Measurements from ENCODE around the gene BCL7B.
"Not testable (repeated sequence)": the region's sequence is repeated elsewhere in the genome, so short reads cannot be mapped to it uniquely, and the experiment has no call there.

The BCL7B gene

GRCh38 chr7:73582664-73583202 lies 25.2 kb upstream of the BCL7B start:
- no peak for TF ChIP-seq POLR2A (IDR thresholded peaks at IDR 0.05; ENCODE audit: low read depth, low read length)
- DNase-seq (ENCODE audit: insufficient read length, low spot score) (no peak), FAIRE-seq (no peak)

DNA sequence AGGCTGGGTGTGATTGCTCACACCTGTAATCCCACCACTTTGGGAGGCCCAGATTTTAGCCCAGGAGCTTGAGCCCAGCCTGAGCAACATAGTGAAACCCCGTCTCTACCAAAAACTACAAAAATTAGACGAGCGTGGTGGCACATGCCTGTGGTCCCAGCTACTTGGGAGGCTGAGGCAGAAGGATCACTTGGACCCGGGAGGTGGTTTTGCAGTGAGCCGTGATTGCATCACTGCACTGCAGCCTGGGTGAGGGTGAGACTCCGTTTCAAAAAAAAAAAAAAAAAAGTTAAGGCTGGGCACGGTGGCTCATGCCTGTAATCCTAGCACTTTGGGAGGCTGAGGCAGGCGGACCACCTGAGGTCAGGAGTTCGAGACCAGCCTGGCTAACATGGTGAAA lies 23.5 kb upstream of the BCL7B start:
- not testable (repeated sequence) for FAIRE-seq

DNA sequence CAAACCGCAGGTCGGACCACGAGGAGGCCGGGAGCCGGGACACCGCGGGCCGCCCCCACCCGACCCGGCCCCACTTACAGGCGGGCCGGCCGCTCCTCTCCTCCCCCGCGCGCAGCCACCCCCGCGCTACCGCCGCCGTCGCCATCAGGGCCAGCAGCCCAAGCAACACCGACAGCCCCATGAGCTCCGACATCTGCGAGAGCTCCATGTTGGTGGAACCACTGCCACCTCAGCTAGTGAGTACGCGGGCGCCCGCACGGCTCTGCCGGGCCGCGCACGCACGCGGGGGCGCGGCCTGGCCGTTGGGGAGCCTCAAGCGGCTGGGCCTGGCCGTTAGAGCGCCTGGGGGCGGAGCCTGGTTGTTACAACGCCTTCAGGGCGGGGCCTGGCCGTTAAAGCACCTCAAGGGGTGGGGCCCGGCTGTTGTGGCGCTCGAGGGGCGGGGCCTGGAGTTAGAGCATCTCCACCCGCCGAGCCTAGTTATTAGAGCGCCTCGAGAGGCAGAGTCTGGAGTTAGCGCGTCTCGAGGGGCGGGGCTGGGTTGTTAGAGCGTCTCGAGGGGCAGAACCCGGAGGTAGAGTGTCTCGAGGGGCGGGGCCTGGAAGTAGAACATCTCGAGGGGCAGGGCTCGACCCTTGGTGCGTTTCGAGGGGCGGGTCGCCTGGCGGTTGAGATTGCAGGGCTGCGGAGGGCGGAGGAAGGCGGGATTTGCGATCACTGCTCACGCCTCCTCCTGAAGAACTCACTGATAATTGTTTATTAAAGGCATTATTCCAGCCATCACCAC lies 21.0 kb upstream of the BCL7B start, which contains the start of gene TBL2:
TBL2 (minus strand) TSS at position 238 of the 787 bp plus-strand sequence; CDS start at position 208, 30 bp downstream.
- peak; percentile 97 for TF ChIP-seq POLR2A (IDR thresholded peaks at IDR 0.05; ENCODE audit: low read depth, low read length)
- DNase-seq (ENCODE audit: insufficient read length, low spot score) = peak; percentile 89
- FAIRE-seq = no peak

More for the DNA sequence above, 23.5 kb upstream of the BCL7B start:
- DNase-seq (ENCODE audit: insufficient read length, low spot score) = not testable (repeated sequence)

GRCh38 chr7:73577627-73578341 lies 20.3 kb upstream of the BCL7B start:
- FAIRE-seq (no peak), DNase-seq (ENCODE audit: insufficient read length, low spot score) (no peak)
- TF ChIP-seq POLR2A (IDR thresholded peaks at IDR 0.05; ENCODE audit: low read depth, low read length) = no peak

GRCh38 chr7:73573791-73574190 lies 16.3 kb upstream of the BCL7B start:
- FAIRE-seq (no peak), DNase-seq (ENCODE audit: insufficient read length, low spot score) (no peak)
- no peak for TF ChIP-seq POLR2A (IDR thresholded peaks at IDR 0.05; ENCODE audit: low read depth, low read length)

GRCh38 chr7:73573276-73573675 lies 15.8 kb upstream of the BCL7B start:
- TF ChIP-seq POLR2A (IDR thresholded peaks at IDR 0.05; ENCODE audit: low read depth, low read length) = 0 out of 2 replicates have a peak, but pooled peaks have one; percentile 14
- FAIRE-seq (no peak), DNase-seq (ENCODE audit: insufficient read length, low spot score) (no peak)

DNA sequence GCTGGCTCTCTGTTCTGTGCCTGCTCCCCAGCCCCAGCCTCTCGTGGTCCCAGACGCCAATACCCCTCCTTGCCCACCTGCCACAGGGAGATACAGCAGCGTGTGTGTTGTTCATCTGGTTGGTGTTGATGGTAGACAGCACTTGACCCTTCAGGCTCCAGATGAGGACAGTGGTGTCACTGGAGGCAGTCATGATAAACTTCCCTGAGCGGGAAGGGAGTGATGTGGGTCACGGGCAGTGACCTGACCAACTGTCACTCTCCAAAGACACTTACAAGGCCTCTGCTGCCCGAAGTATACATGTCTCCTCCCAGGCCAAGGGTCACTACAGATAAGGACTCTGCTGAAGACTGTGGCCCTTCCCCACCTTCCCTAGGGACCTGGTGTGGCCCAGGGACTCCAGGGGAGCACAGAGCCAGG lies 15.3 kb upstream of the BCL7B start:
- no peak for DNase-seq (ENCODE audit: insufficient read length, low spot score)
- no peak for TF ChIP-seq POLR2A (IDR thresholded peaks at IDR 0.05; ENCODE audit: low read depth, low read length)
- no peak for FAIRE-seq

- no peak for TF ChIP-seq POLR2A (IDR thresholded peaks at IDR 0.05; ENCODE audit: low read depth, low read length)
- no peak for DNase-seq (ENCODE audit: insufficient read length, low spot score)
- FAIRE-seq = no peak
Observed at GRCh38 chr7:73570977-73571376, 13.5 kb upstream of the BCL7B start.

GRCh38 chr7:73570521-73570920 lies 13.0 kb upstream of the BCL7B start:
- no peak for TF ChIP-seq POLR2A (IDR thresholded peaks at IDR 0.05; ENCODE audit: low read depth, low read length)
- FAIRE-seq (no peak), DNase-seq (ENCODE audit: insufficient read length, low spot score) (no peak)

- TF ChIP-seq POLR2A (IDR thresholded peaks at IDR 0.05; ENCODE audit: low read depth, low read length) = no peak
- FAIRE-seq (no peak), DNase-seq (ENCODE audit: insufficient read length, low spot score) (no peak)
Observed at GRCh38 chr7:73569042-73569608, 11.6 kb upstream of the BCL7B start.

GRCh38 chr7:73567846-73568685 lies 10.6 kb upstream of the BCL7B start:
- no peak for TF ChIP-seq POLR2A (IDR thresholded peaks at IDR 0.05; ENCODE audit: low read depth, low read length)
- DNase-seq (ENCODE audit: insufficient read length, low spot score) (no peak), FAIRE-seq (no peak)

- DNase-seq (ENCODE audit: insufficient read length, low spot score) = no peak
- no peak for FAIRE-seq
Observed at GRCh38 chr7:73567140-73567539, 9.7 kb upstream of the BCL7B start.

DNA sequence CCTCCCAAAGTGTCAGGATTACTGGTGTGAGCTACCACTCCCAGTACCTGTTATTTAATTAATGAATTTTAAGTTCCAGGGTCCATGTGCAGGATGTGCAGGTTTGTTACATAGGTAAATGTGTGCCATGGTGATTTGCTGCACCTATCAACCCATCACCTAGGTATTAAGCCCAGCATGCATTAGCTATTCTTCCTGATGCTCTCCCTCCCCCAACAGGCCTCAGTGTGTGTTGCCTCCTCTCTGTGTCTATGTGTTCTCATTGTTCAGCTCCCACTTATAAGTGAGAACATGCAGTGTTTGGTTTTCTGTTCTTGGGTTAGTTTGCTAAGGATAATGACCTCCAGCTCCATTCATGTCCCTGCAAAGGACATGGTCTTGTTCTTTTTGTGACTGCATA lies 8.9 kb upstream of the BCL7B start:
- not testable (repeated sequence) for DNase-seq (ENCODE audit: insufficient read length, low spot score); FAIRE-seq

More at GRCh38 chr7:73567140-73567539, 9.7 kb upstream of the BCL7B start:
- TF ChIP-seq POLR2A (IDR thresholded peaks at IDR 0.05; ENCODE audit: low read depth, low read length) = no peak

All from H54 (cell line).